GM12875 (cell line): ENCODE data around the gene RASIP1.
"Not testable (repeated sequence)": the region's sequence is repeated elsewhere in the genome, so short reads cannot be mapped to it uniquely, and the experiment has no call there.

ENCODE experiments used
- H3K4me3 ChIP-seq: one replicate; pipeline ENCODE4 v1.5.1; 2011; ENCODE audit warnings: low read depth, low read length, control low read depth
- CTCF ChIP-seq: IDR thresholded peaks from 2 replicates; pipeline ENCODE4 v1.5.1; 2011; ENCODE audit warnings: low read depth, mild to moderate bottlenecking, control low read depth, inconsistent platforms, low read length, moderate library complexity, borderline replicate concordance; ENCODE audit not compliant: insufficient read depth

RASIP1 gene

GRCh38 chr19:48772503-48772953 lies 32.1 kb upstream of the RASIP1 start:
- H3K4me3 ChIP-seq, result no peak overlapping the region
- TF ChIP-seq CTCF, result no peak

GRCh38 chr19:48770734-48771472 lies 30.5 kb upstream of the RASIP1 start:
- TF ChIP-seq CTCF, result no peak
- H3K4me3 ChIP-seq, result no peak overlapping the region

- no peak overlapping the region for H3K4me3 ChIP-seq
- no peak for TF ChIP-seq CTCF
These were observed 29.9 kb upstream of the RASIP1 start for GRCh38 chr19:48770266-48770665.

GRCh38 chr19:48768994-48769713 lies 28.7 kb upstream of the RASIP1 start:
- H3K4me3 ChIP-seq, result no peak overlapping the region
- no peak for TF ChIP-seq CTCF

- not testable (repeated sequence) for H3K4me3 ChIP-seq
These were observed 27.9 kb upstream of the RASIP1 start for GRCh38 chr19:48768171-48768753.

GRCh38 chr19:48765816-48766215 lies 25.4 kb upstream of the RASIP1 start:
- H3K4me3 ChIP-seq, result not testable (repeated sequence)

- H3K4me3 ChIP-seq, result no peak overlapping the region
- TF ChIP-seq CTCF, result no peak
These were observed 20.2 kb upstream of the RASIP1 start for GRCh38 chr19:48760504-48761205.
